HG02870 (cell line): ENCODE results near the gene IFI44L.

Experiments
- ATAC-seq: cut with Tn5 transposase; IDR thresholded peaks from one replicate; pipeline ENCODE4 v1.9.1; 2021; ENCODE audit warnings: mild to moderate bottlenecking, moderate library complexity; ENCODE audit not compliant: unreplicated experiment

The IFI44L gene

GRCh38 chr1:78619803-78620579, at the start of gene IFI44L:
TSS of gene IFI44L (plus strand) at chr1:78620448. CDS start at chr1:78627916, 7,468 bp downstream.
- ATAC-seq = no peak

GRCh38 chr1:78570539-78570938, 49.7 kb upstream of the IFI44L start:
- ATAC-seq = no peak

GRCh38 chr1:78577257-78578100, 42.8 kb upstream of the IFI44L start:
- ATAC-seq = no peak

- no peak for ATAC-seq
Observed at GRCh38 chr1:78586572-78586971, 33.7 kb upstream of the IFI44L start.

- ATAC-seq = no peak
Observed at GRCh38 chr1:78587211-78587610, 33.0 kb upstream of the IFI44L start.

- ATAC-seq = no peak
Observed at GRCh38 chr1:78591971-78592370, 28.3 kb upstream of the IFI44L start.

- ATAC-seq = no peak
Observed at GRCh38 chr1:78599294-78599693, 21.0 kb upstream of the IFI44L start.

- no peak for ATAC-seq
Observed at GRCh38 chr1:78601068-78601467, 19.2 kb upstream of the IFI44L start.

- ATAC-seq = no peak
Observed at GRCh38 chr1:78603206-78603605, 17.0 kb upstream of the IFI44L start.

- ATAC-seq = no peak
Observed at GRCh38 chr1:78604643-78605042, 15.6 kb upstream of the IFI44L start.

- ATAC-seq = no peak
Observed at GRCh38 chr1:78606274-78606673, 14.0 kb upstream of the IFI44L start.

- no peak for ATAC-seq
Observed at GRCh38 chr1:78607334-78607927, 12.8 kb upstream of the IFI44L start.

- no peak for ATAC-seq
Observed at GRCh38 chr1:78607944-78608343, 12.3 kb upstream of the IFI44L start.

GRCh38 chr1:78617615-78618026, 2.6 kb upstream of the IFI44L start:
- peak; percentile 55 for ATAC-seq

GRCh38 chr1:78619032-78619431, 1.2 kb upstream of the IFI44L start:
- no peak for ATAC-seq

- ATAC-seq = no peak
Observed at GRCh38 chr1:78619446-78619802, 824 bp upstream of the IFI44L start.

GRCh38 chr1:78620666-78621065, 418 bp downstream of the IFI44L start:
- ATAC-seq = no peak

- ATAC-seq = no peak
Observed at GRCh38 chr1:78622548-78622947, 2.3 kb downstream of the IFI44L start.

- ATAC-seq = no peak
Observed at GRCh38 chr1:78624035-78624434, 3.8 kb downstream of the IFI44L start.

- ATAC-seq = no peak
Observed at GRCh38 chr1:78627321-78627720, 7.1 kb downstream of the IFI44L start.

- no peak for ATAC-seq
Observed at GRCh38 chr1:78630600-78630999, 10.4 kb downstream of the IFI44L start.

- ATAC-seq = no peak
Observed at GRCh38 chr1:78633209-78633608, 13.0 kb downstream of the IFI44L start.
